ENCODE data around the gene BACE1-AS. TPM values are rescaled to one million over a fixed set of nuclear protein-coding genes. Genes with fewer than 3 reads are reported as not detected.

The BACE1-AS gene
- total and polyA plus RNA-seq, 2 experiments from 2014 or later, result 10.6 to 19.6 TPM

DNA sequence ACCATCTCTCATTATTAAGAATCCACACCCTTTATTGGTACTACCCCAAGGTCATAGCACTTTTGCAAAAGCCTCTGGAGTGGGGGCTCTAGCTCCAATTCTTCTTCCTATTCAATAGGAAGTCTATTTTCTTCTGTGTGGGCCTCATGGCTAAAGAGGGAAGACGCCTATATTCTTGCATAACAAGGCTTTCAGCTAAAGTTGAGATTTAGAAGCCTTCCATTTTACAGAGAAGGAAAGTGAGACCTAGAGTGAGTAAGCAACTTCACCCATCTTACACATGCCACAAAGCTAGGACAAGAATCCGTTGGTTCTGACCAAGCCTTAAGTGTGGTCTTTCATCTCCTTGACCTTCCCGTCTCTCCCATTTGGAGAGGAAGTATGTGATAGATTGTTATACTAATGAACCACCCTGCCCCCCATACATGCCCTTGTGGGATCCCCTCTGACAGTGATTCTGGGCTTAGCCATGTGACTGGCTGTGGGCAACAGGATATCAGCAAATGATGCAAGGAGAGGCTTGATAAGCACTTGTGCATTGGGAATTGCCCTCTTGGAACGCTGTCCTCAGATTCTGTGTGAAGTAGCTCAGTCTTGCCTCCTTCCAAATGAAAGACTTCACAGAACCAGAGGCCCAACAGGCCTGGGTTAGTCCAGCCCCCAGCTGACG lies 12.6 kb downstream of the BACE1-AS start (continued):
- TF ChIP-seq ETS1 (IDR thresholded peaks at IDR 0.05), result no peak
- no peak for TF ChIP-seq EZH2phosphoT487 (IDR thresholded peaks at IDR 0.05; ENCODE audit: unreplicated experiment)
- no peak for TF ChIP-seq ZNF331 (CRISPR knock-in tag; IDR thresholded peaks at IDR 0.05; ENCODE audit: low read depth)
- TF ChIP-seq CREB1 (CRISPR knock-in tag; IDR thresholded peaks at IDR 0.05; ENCODE audit: low read depth), result no peak
- TF ChIP-seq ZNF462 (CRISPR knock-in tag; IDR thresholded peaks at IDR 0.05), result no peak

GRCh38 chr11:117305145-117305544 lies 14.0 kb downstream of the BACE1-AS start:
- Mint-ChIP-seq H3K27me3 (ENCODE audit: insufficient read depth, low read depth, poor library complexity) (peaks cover 12% of the 10 kb centered on the region), H3K4me3 (no peak overlapping the region), H3K36me3 (ENCODE audit: low read depth) (no peaks in the 10 kb centered on the region), H3K4me1 (peaks cover 29% of the 10 kb centered on the region), H3K27ac (no peak overlapping the region), H3K9me3 (no peaks in the 10 kb centered on the region)
- Histone ChIP-seq H3F3A (replicated peaks; ENCODE audit: low read depth) (no peaks in the 10 kb centered on the region), H3K9me2 (ENCODE audit: insufficient read depth) (no peaks in the 10 kb centered on the region), H3K27ac (ENCODE audit: low read depth) (no peak overlapping the region), H3K4me2 (no peak overlapping the region), H3K79me2 (replicated peaks; ENCODE audit: insufficient read depth) (no peaks in the 10 kb centered on the region), H4K20me1 (replicated peaks; ENCODE audit: insufficient read depth) (no peaks in the 10 kb centered on the region), H3K4me3 (no peak overlapping the region), H3K27me3 (ENCODE audit: insufficient read depth) (no peaks in the 10 kb centered on the region), H3K36me3 (ENCODE audit: insufficient read depth) (no peaks in the 10 kb centered on the region), H2AFZ (no peak overlapping the region), H3K4me1 (ENCODE audit: insufficient read depth) (peaks cover 26% of the 10 kb centered on the region)
- ATAC-seq, result no peak
- TF ChIP-seq STAT1 (IDR thresholded peaks at IDR 0.05; ENCODE audit: unreplicated experiment) (no peak), ZNF331 (CRISPR knock-in tag; IDR thresholded peaks at IDR 0.05; ENCODE audit: low read depth) (no peak), EZH2 (IDR thresholded peaks at IDR 0.05; ENCODE audit: low read depth, unreplicated experiment) (no peak)
- no peak for DNase-seq (ENCODE audit: low spot score)
